ENCODE data around the gene RUFY4.
A peak's percentile ranks its signal among the peaks of the same experiment; 100 is the strongest.

The RUFY4 gene, protein sequence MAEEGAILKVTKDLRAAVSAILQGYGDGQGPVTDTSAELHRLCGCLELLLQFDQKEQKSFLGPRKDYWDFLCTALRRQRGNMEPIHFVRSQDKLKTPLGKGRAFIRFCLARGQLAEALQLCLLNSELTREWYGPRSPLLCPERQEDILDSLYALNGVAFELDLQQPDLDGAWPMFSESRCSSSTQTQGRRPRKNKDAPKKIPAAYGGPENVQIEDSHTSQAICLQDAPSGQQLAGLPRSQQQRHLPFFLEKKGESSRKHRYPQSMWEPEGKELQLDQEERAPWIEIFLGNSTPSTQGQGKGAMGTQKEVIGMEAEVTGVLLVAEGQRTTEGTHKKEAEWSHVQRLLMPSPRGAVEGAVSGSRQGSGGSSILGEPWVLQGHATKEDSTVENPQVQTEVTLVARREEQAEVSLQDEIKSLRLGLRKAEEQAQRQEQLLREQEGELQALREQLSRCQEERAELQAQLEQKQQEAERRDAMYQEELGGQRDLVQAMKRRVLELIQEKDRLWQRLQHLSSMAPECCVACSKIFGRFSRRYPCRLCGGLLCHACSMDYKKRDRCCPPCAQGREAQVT

DNA sequence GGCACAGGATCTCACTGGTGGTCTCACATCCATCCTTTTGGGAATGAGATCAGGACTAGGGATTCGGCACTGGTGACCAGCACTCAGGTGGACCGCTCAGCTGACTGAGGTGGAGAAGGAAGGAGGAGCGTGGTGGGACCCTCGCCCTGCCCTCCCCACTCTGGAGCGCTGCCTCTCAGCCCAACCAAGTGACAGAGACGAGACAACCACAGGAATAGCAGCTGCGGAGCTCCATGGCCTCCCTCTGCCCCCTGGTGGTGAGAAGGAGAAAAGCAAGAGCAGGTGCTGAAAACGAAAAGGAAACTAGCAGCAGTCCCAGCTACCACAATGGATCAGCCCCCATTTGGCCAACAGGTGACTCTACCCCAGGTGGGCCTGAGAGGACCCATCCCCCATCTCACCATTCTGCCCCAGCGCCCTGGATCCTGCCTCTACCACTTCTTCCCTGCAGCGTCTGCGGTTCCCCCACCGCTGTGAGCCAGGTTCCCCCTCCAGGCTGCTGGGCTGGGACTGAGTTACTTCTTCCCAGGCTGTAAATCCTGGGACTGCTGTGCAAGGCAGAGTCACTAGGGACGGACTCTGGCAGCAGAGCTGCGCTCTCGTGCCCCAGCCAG is at the start of gene RUFY4:
Gene RUFY4, plus strand, starts transcription at position 533 of the 614 bp plus-strand sequence. CDS start 1,353 bp downstream, outside the sequence.
- DNase-seq (ENCODE audit: low spot score) = peak; percentile 85

DNA sequence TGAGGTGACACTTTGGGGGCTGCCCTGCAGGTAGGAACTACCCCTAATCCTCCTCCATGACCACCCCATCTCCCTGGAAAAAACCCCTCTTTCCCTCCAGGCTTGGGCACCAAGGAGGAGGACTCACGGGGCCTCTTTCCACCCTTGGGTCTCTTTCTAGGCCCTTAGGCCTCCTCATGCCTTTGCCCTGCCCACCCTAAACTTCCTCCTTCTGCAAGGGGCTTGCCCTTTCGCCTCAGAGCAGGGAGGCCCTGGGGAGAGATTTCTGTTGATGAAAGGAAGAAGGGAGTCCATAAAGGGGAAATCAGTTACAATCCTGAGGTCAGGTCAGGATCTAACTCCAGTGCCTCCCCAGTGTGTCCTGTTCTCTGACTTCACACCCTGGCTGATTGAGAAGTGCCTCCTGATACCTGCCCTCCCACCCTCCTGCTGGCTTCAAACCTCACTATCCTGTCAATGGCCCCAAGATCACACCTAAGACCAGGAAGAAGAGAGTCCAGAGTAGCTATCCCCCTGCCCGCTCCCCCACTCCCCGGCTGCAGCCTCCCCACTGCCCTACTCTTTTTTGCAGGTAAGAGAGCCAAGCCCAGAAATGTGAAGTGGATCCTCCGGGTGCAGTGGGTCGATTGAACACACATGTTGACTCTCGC is 49.5 kb upstream of the RUFY4 start:
- no peak for DNase-seq (ENCODE audit: low spot score)

DNA sequence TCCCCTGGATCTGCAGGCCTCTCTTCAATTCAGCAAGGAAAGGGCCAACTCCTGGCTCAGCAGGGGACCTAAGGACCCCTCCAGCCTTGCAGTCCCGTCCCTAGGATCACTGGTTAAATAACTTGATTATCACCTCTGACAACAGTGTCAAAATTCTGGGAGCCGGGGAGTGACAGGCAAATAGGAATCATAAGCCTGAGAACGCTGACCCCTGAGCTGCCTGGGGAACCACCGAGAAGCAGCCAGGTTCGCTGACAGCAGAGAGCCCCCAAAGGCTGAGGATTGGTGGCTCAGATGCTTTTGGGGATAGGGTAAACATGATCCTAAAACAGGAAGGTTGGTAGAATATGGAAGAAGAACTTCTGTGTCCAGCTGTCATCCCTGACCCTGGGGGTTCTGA is 48.8 kb upstream of the RUFY4 start:
- DNase-seq (ENCODE audit: low spot score) = no peak

DNA sequence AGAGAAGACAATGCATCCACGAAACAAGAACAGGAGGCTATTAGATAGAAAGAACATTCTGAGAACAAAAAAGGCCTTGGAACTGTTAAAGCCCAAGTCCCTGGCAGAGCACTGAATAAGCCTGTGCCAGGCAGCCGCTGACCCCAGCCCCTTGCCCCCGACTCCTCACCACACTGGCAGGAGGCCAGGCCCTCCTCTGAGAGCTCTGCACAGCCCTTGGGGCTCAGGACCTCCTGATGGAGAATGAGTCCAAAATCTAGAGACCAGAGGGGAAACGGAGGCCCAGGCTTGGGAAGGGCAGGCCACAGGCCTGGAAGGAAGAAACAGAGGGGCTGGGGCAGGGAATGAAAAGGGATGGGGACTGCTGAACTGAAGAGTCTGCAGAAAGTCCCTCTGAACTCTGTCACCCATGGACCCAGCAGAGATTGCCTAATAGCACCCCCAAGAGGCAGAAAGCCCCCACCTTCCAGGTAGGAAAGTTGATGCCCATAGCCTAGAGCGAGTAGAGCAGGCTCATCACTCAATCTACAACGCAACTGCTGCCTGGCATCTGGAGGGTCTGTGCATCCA is 48.0 kb upstream of the RUFY4 start:
- no peak for DNase-seq (ENCODE audit: low spot score)

GRCh38 chr2:218021536-218022071 is 47.4 kb upstream of the RUFY4 start:
- DNase-seq (ENCODE audit: low spot score) = no peak

DNA sequence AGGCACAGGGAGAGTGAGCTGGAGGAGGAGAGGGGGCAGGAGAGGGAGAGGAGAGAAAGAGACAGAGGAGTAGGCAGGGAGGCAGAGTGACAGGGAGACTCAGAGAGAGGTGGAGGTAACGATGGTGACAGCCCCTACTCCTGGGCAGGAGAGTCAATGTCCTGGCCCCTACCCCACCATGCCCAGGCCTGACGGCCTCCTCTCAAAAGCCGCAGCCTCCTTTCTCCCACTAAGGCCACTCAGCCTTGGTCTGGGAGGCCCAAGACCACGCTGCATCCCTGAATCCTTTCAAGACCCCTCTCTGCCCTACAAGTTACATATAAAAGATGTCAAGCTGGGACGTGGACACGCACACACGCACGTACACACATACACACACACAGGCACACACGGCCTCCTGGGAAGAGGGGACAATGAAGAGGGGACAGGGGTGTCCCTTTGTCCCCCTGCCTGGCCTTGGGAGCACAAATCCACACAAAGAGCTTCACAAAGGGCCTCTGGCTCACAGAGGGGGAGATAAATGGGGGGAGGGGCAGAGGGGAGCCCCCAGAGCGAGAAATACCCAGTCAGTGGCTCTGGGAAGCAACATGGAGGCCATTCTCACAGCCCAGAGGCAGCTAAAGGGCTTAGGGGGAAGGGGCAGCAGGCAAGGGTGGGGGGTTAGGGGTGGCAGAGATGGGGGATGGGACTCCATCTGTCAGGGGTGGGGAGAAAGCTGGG is 46.8 kb upstream of the RUFY4 start:
- no peak for DNase-seq (ENCODE audit: low spot score)

- DNase-seq (ENCODE audit: low spot score) = no peak
Measured at GRCh38 chr2:218022851-218023530, 46.1 kb upstream of the RUFY4 start.

- DNase-seq (ENCODE audit: low spot score) = no peak
Measured at GRCh38 chr2:218023636-218024035, 45.4 kb upstream of the RUFY4 start.

DNA sequence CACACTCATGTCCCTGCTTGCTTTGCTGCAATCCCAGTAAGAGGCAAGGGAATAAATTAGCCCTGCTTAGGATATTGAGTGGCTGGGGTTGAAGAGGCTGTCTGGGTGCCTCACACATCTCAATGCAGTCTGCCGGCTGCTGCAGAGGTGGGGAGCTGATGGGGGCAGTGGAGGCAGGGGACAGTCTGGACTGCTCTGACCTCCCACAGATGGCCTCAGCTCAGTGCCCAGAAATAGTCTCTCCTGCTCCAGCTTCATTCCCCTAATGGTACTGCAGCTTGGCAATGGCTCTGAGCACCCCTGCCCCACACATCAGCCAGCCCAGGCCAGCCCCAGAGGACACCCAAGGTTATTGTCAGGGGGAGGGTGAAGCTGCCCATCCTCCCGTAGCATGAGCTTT is 44.7 kb upstream of the RUFY4 start:
- no peak for DNase-seq (ENCODE audit: low spot score)

DNA sequence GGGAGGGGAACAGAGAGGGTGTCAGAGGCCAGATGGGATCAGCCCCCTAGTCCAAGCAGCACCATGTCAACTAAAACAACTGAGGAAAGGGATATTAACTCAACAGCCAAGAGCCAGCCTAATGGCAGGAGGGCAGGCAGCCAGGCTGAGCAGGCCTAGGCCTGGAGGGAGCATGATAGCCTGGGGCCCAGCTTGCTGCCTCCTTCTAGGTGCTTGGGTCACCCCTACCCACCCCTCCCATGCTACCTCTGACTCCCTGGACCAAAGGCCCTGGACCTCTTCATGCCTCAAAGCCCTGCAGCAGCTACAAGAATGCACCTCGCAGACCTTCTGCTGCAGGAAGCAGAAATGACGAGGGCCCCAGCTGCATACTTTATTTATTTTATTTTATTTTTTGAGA is 44.2 kb upstream of the RUFY4 start:
- DNase-seq (ENCODE audit: low spot score) = no peak

GRCh38 chr2:218026244-218026643 is 42.8 kb upstream of the RUFY4 start:
- DNase-seq (ENCODE audit: low spot score) = no peak

DNA sequence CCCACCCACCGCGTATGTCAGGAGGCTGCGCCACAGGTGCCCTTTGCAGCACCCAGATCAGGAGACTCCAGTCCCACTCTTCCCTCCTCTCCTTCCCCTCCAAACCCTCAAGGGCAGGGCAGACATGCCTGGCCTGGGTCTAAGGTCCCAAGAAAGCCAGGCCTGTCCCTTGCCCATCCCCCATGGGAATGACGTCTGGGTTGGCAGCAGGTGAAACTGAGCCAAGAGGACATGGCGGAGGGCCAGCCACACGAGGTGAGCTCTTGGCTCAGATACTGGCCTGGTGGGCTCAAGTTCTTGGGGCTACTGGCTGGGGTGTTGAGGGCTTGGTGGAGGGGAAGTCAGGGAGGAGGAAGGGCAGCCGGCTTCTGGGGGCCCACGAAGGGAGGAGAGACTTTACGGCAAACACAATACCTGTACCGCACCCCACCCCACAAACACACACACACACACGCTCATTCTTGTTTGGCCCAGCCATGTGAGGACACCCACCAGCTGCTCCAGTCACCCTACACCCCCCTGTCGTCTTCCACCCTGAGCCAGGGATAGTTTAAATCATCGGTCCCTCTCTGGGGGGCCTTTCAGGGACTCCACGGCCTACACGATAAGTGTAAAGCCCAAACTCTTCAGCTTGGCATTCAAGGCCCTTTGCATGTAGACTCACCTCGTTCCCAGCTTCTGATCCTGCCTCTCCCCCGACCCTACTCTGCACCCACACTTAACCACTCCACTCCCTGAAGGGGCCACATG is 42.2 kb upstream of the RUFY4 start:
- no peak for DNase-seq (ENCODE audit: low spot score)

- peak; percentile 3 for DNase-seq (ENCODE audit: low spot score)
Measured at GRCh38 chr2:218027426-218028188, 41.4 kb upstream of the RUFY4 start.

DNA sequence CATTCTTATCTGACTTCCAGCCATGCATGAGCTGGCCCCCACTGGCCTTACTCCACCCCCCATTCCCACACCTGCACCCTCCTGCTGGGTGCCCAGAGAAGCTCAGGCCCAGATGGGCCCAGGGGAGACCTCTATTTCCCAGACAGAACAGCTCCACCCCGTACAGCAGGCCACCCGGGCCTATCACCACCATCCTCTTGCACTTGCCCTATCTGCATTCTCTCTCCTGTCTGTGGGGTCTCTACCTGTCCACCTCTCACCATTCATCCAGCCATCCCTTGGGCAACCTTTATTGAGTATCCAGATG is 40.9 kb upstream of the RUFY4 start:
- DNase-seq (ENCODE audit: low spot score) = no peak

- peak; percentile 3 for DNase-seq (ENCODE audit: low spot score)
Measured at GRCh38 chr2:218028562-218029348, 40.3 kb upstream of the RUFY4 start.

GRCh38 chr2:218029366-218030360 is 39.4 kb upstream of the RUFY4 start:
- peak; percentile 3 for DNase-seq (ENCODE audit: low spot score)

- no peak for DNase-seq (ENCODE audit: low spot score)
Measured at GRCh38 chr2:218030409-218031195, 38.5 kb upstream of the RUFY4 start.
